Endometrial microvascular endothelial cells (primary cell): ENCODE results near the gene SLC24A4. TPM values are rescaled to one million over a fixed set of nuclear protein-coding genes. Genes with fewer than 3 reads are reported as not detected.

Source experiments
- in situ Hi-C: cut with HindIII; loops from 2 replicates; pipeline ENCODE4 v1.10.0; 2017; ENCODE audit warnings: low sequenced_read_pairs, low pct_unique_long_range_greater_than_20kb; ENCODE audit errors: inconsistent ontology term
- total RNA-seq: library from RNA; depleted of rRNA; stranded (reverse); fragments of >200 nt; gene quantifications from one replicate; pipeline ENCODE4 v1.2.3, GENCODE V29; 2015; ENCODE audit errors: inconsistent ontology term

Gene SLC24A4
- total RNA-seq, 1 donor from 2014 or later: not detected

DNA sequence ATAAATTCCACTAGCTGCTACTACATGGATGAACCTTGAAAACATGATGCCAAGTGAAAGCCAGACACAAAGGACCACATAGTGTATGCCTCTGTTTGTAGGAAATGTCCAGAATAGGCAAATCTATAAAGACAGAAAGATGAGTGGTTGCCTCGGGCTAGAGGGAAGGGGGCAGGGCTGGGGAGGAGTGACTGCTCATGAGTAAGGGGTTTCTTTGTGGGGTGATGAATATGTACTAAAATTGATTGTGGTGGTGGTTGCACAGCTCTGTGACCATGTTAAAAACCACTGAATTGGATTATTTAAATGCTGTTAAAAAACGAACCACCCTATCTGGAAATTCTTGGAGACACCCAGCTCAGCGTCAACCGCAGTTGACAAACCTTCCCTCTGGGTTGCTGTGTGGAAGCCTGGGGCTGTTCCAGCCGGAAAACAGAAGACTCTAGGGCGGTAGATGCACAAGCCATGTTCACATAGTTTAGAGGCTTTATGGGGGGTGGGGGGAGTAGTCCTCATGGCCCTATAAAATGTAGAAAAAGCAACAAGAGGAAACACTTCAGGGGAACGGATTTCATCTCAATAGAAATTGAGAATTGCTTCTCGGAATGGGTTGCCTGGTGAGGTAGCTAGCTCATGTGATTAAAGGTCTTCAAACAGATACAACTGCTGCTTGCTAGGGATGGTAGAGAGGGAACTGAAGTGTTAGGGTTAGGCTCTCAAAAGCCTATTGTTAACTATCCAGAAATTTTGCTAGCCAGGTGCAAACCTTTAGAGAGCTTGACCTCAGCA is 220.0 kb downstream of the SLC24A4 start:
- in situ Hi-C loops: no loop called here

DNA sequence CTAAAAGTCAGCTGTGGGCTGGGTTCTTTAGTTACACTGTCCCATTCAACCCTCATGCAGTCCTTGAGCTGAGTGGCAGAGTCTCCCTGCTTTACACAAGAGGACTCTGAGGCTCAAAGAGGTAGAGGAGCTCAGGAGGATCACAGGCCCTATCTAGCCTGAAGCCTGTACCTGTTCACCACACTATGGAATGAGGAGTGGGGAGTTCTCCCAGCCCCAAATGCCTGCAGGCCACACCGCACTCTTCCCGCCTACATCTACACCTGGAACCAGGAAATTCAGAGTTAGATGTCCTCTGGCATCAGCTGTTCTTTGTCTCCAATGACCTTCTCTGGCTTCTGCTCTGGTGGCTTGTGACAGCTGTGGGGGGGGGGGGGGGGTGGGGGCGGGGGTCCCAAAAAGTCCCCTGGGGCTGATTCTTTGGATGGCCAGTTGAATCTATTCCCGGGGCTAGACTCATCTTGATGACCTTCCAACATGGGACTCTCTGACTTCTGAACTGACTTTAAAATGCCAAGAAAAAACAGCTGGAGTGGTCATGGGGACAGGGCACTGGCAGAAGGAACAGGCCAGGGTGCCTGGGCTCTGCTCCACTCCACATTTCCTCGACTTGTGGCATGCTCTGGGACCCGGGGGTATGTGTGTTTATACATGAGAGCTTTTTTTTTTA is 221.2 kb downstream of the SLC24A4 start:
- in situ Hi-C loops: no loop called here

DNA sequence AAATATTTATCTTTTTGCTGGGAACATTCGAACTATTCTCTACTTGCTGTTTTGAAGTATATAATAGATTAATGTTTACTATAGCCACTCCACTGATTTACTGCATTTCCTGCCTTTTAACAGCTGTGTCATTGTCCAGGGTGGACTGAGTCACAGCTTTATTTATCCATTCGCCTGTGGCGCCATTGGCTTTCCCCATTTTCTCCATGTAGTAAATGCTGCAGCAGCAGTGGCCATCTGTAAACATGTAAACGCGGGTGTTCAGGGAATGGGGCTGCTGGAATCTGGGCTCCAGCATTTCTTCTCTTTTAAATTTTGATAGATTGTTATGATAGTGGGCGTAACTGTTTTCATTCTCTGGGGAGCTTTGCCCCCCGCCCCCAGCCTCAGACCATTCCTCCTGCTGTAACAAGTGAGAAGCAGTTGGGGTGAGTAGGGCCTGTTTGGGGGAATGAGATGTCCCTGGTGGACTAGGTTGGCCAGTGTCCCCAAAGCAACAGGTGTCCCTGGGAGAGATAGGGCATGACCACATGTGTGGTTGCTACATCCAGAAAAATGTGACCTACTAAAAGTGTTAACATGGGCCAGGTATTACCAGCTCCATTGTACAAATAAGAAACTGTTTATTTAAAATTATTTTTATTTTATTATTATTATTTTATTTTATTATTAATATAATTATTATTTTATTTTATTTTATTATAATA is 223.5 kb downstream of the SLC24A4 start:
- in situ Hi-C loops: no loop called here

GRCh38 chr14:92549105-92549858 is 226.3 kb downstream of the SLC24A4 start:
- in situ Hi-C loops: no loop called here

DNA sequence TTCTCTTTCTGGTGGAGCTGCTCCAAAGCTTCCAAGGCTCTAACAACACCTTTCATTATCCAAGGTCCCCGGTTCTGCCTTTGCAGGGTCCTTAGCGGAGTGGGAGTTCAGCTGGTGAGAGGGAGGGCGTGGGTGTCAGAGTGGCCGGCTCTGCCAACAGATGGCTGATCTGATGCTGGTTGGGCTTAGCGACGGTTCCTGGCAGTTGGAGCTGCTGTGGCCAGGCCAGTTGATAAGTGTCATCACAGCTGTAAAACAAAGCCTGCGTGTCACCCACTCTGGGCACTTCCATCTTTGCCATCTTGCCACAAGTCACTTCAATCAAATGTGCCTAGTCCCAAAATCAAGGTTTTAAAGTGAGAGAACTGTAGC is 226.9 kb downstream of the SLC24A4 start:
- in situ Hi-C loops: no loop called here

Other genes with a start within 250 kb of the SLC24A4 start
- 74.9 TPM for gene ATXN3, start 216.6 kb upstream of the SLC24A4 start, total RNA-seq
- gene NDUFB1, start 201.5 kb upstream of the SLC24A4 start, total RNA-seq: 634 TPM
- gene CPSF2, start 201.2 kb upstream of the SLC24A4 start, total RNA-seq: 76.0 TPM
- gene RIN3, start 190.6 kb downstream of the SLC24A4 start, total RNA-seq: 2.0 TPM